HPDE6-E6E7 (cell line): ENCODE data around the gene LDLRAD4.

ENCODE experiments used
- DNase-seq: peaks from one replicate; pipeline ENCODE4 v3.0.0; 2011; ENCODE audit warnings: missing footprints; ENCODE audit errors: extremely low spot score

The LDLRAD4 gene

GRCh38 chr18:13614641-13615288 is 396.2 kb downstream of the LDLRAD4 start:
- no peak for DNase-seq

GRCh38 chr18:13615432-13615861 is 396.9 kb downstream of the LDLRAD4 start:
- DNase-seq, result no peak

- DNase-seq, result no peak
Observed at GRCh38 chr18:13616041-13616440, 397.5 kb downstream of the LDLRAD4 start.

- DNase-seq, result no peak
Observed at GRCh38 chr18:13616525-13617035, 398.0 kb downstream of the LDLRAD4 start.

- DNase-seq, result no peak
Observed at GRCh38 chr18:13617826-13618515, 399.4 kb downstream of the LDLRAD4 start.

GRCh38 chr18:13618760-13619438 is 400.3 kb downstream of the LDLRAD4 start:
- no peak for DNase-seq

- no peak for DNase-seq
Observed at GRCh38 chr18:13619505-13620205, 401.1 kb downstream of the LDLRAD4 start.

GRCh38 chr18:13620206-13620672 is 401.7 kb downstream of the LDLRAD4 start:
- DNase-seq, result no peak

- no peak for DNase-seq
Observed at GRCh38 chr18:13620818-13621445, 402.4 kb downstream of the LDLRAD4 start.

GRCh38 chr18:13621446-13621849 is 402.9 kb downstream of the LDLRAD4 start:
- DNase-seq, result no peak

GRCh38 chr18:13621886-13622619 is 403.5 kb downstream of the LDLRAD4 start:
- DNase-seq, result no peak

- no peak for DNase-seq
Observed at GRCh38 chr18:13622751-13623150, 404.2 kb downstream of the LDLRAD4 start.

- no peak for DNase-seq
Observed at GRCh38 chr18:13623348-13623747, 404.8 kb downstream of the LDLRAD4 start.

- DNase-seq, result no peak
Observed at GRCh38 chr18:13623871-13624270, 405.3 kb downstream of the LDLRAD4 start.

- no peak for DNase-seq
Observed at GRCh38 chr18:13624563-13625237, 406.1 kb downstream of the LDLRAD4 start.

GRCh38 chr18:13625355-13625754 is 406.8 kb downstream of the LDLRAD4 start:
- DNase-seq, result no peak

GRCh38 chr18:13625843-13626543 is 407.4 kb downstream of the LDLRAD4 start:
- no peak for DNase-seq

- DNase-seq, result no peak
Observed at GRCh38 chr18:13626544-13626908, 408.0 kb downstream of the LDLRAD4 start.

- DNase-seq, result no peak
Observed at GRCh38 chr18:13627639-13628038, 409.1 kb downstream of the LDLRAD4 start.

GRCh38 chr18:13628211-13628610 is 409.7 kb downstream of the LDLRAD4 start:
- DNase-seq, result no peak
